Measurements from ENCODE around the gene FGF16. TPM values are rescaled to one million over a fixed set of nuclear protein-coding genes. Genes with fewer than 3 reads are reported as not detected.
"Not testable (repeated sequence)": the region's sequence is repeated elsewhere in the genome, so short reads cannot be mapped to it uniquely, and the experiment has no call there.

The FGF16 gene
- total RNA-seq (not detected), polyA plus RNA-seq (0.07 TPM)
- long read RNA-seq, donor 1 = 0 reads
- long read RNA-seq, donor 2 = 0 reads
- long read RNA-seq, donor 3, partial matches to known transcripts = 0 of 1 reads
- long read RNA-seq, donor 3, other reads (novel, unspliced or antisense) = 0 of 1 reads
- long read RNA-seq, donor 4, partial matches to known transcripts = 0 of 1 reads
- long read RNA-seq, donor 4, other reads (novel, unspliced or antisense) = 0 of 1 reads
- long read RNA-seq, donor 5 = 0 reads
- long read RNA-seq, donor 6 = 0 reads
- long read RNA-seq, donor 7 = 0 reads
- long read RNA-seq, donor 8 = 0 reads
- long read RNA-seq, donor 9 = 0 reads
- long read RNA-seq, donor 10 = 0 reads

GRCh38 chrX:77446908-77447652 lies at the start of gene FGF16:
Gene FGF16 (plus strand): TSS chrX:77447389. CDS start chrX:77447675, 286 bp downstream.
- H3K27ac ChIP-seq (ENCODE audit: low read depth in 1 of 2, low read length in 1 of 2) = no peak within 1 kb of the TSS
- WGBS = 2% methylated on average over 47 of the region's 48 CpGs
- peak in 1 of 9 donors; percentile 25 for DNase-seq (ENCODE audit: low read depth in 6 of 9, low spot score in 9 of 9)

DNA sequence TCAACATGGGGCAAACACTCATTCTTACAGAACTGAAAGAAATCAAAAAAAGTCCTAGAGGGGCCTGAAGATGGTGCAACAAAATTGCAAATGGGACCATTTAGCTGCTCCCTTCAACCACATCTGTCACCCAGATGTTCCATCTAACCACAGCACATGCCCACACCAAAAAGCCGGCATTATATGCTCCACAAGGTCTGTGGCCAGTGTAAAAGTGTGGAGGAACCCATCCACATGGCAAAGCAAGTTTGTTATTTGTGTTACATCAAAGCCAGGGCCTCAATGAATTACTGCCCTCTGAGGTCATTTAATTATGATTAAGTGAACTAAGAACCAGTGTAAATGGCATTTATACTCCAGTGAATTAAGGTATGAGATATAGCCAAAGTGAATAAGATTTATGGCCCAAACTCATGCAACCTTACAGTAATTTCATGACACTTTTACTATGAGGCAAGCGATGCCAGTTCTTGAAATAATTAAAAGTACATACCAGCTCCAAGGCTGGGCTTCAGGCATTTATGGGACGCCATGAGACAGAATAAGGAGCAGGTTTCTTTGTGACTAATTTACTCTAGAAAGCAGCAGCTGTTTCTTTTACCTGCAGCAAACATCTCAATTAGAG lies 48.7 kb upstream of the FGF16 start:
- whole genome bisulfite sequencing = 93% methylated on average over 3 of the region's 3 CpGs

More at GRCh38 chrX:77446908-77447652, at the start of gene FGF16:
- Histone ChIP-seq H3K36me3 (ENCODE audit: control insufficient read depth in 2 of 2, insufficient read depth in 2 of 2, low read length in 1 of 2) (no peaks in the 10 kb centered on the region), H3K9me3 (ENCODE audit: control insufficient read depth in 2 of 2, insufficient read depth in 1 of 2, low read length in 1 of 2) (no peaks in the 10 kb centered on the region), H3K4me1 (ENCODE audit: control insufficient read depth in 2 of 2, insufficient read depth in 2 of 2, low read length in 2 of 2) (peaks cover 0 to 9% of the 10 kb centered on the region in 2 donors), H3K4me3 (ENCODE audit: low read length in 2 of 2) (peak within 1 kb of the TSS; percentile 17 to 23), H3K27me3 (ENCODE audit: control insufficient read depth in 2 of 2, insufficient read depth in 1 of 2, low read length in 1 of 2) (peaks cover 0 to 34% of the 10 kb centered on the region in 2 donors)

DNA sequence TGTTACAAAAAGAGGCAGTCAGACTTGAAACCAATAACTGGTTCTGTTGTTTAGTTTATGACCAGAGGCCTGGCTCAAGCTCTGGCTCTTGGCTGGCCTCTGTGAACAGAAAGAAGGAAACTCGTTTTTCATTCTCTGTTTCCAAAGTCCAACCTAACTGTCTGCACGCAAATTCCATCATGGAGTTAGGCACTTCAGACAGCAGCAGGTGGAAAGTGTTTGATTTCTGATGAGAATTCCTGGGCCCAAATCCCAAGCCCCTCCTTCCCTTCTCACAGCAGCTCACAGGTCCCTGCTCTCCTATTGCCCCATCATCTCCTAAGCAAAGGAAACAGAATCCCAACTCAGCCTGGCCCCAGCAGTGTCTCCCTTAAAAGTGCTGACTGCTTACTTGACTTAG lies 42.8 kb upstream of the FGF16 start:
- H3K27me3 ChIP-seq (ENCODE audit: control insufficient read depth in 2 of 2, insufficient read depth in 1 of 2, low read length in 1 of 2) = no peaks in the 10 kb centered on the region
- WGBS = 92% methylated on average over 2 of the region's 2 CpGs
- H3K4me1 ChIP-seq (ENCODE audit: control insufficient read depth in 2 of 2, insufficient read depth in 2 of 2, low read length in 2 of 2) = no peaks in the 10 kb centered on the region
- no peaks in the 10 kb centered on the region for H3K36me3 ChIP-seq (ENCODE audit: control insufficient read depth in 2 of 2, insufficient read depth in 2 of 2, low read length in 1 of 2)
- DNase-seq (ENCODE audit: low read depth in 6 of 9, low spot score in 9 of 9) = no peak
- no peak overlapping the region for H3K27ac ChIP-seq (ENCODE audit: low read depth in 1 of 2, low read length in 1 of 2)
- H3K4me3 ChIP-seq (ENCODE audit: low read length in 2 of 2) = no peak overlapping the region
- no peaks in the 10 kb centered on the region for H3K9me3 ChIP-seq (ENCODE audit: control insufficient read depth in 2 of 2, insufficient read depth in 1 of 2, low read length in 1 of 2)

More for the DNA sequence above, 48.7 kb upstream of the FGF16 start:
- no peaks in the 10 kb centered on the region for H3K27me3 ChIP-seq (ENCODE audit: control insufficient read depth in 2 of 2, insufficient read depth in 1 of 2, low read length in 1 of 2)
- no peaks in the 10 kb centered on the region for H3K9me3 ChIP-seq (ENCODE audit: control insufficient read depth in 2 of 2, insufficient read depth in 1 of 2, low read length in 1 of 2)
- H3K27ac ChIP-seq (ENCODE audit: low read depth in 1 of 2, low read length in 1 of 2) = no peak overlapping the region
- H3K4me3 ChIP-seq (ENCODE audit: low read length in 2 of 2) = no peak overlapping the region
- DNase-seq (ENCODE audit: low read depth in 6 of 9, low spot score in 9 of 9) = no peak
- no peaks in the 10 kb centered on the region for H3K4me1 ChIP-seq (ENCODE audit: control insufficient read depth in 2 of 2, insufficient read depth in 2 of 2, low read length in 2 of 2)
- H3K36me3 ChIP-seq (ENCODE audit: control insufficient read depth in 2 of 2, insufficient read depth in 2 of 2, low read length in 1 of 2) = no peaks in the 10 kb centered on the region

- not testable (repeated sequence) for H3K27ac ChIP-seq (ENCODE audit: low read depth in 1 of 2, low read length in 1 of 2); H3K4me1 ChIP-seq (ENCODE audit: control insufficient read depth in 2 of 2, insufficient read depth in 2 of 2, low read length in 2 of 2); H3K27me3 ChIP-seq (ENCODE audit: control insufficient read depth in 2 of 2, insufficient read depth in 1 of 2, low read length in 1 of 2); H3K9me3 ChIP-seq (ENCODE audit: control insufficient read depth in 2 of 2, insufficient read depth in 1 of 2, low read length in 1 of 2); H3K4me3 ChIP-seq (ENCODE audit: low read length in 2 of 2); H3K36me3 ChIP-seq (ENCODE audit: control insufficient read depth in 2 of 2, insufficient read depth in 2 of 2, low read length in 1 of 2); DNase-seq (ENCODE audit: low read depth in 6 of 9, low spot score in 9 of 9)
- WGBS = 98% methylated on average over 1 of the region's 1 CpG
Observed at GRCh38 chrX:77407821-77408220, 39.4 kb upstream of the FGF16 start.

DNA sequence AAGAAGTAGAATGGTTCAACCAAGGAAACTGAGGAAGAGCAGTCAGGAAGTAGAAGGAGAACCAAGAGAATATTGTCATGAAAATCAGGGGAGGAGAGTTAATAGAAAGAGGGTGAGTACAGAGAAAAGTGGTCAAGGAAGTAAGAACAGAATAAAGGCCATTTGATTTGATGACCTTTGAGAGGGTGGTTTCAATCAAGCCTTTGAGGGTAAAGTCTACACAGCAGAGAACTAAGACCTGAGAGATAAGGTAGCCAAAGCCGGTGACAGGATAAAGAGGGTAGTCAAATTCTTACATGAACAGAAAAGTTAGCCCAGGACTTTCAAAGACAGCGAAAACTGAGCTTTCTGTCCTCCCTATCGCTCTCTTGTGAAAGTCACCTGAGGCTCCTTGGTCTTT lies 34.6 kb upstream of the FGF16 start:
- DNase-seq (ENCODE audit: low read depth in 6 of 9, low spot score in 9 of 9) = no peak
- no peaks in the 10 kb centered on the region for H3K36me3 ChIP-seq (ENCODE audit: control insufficient read depth in 2 of 2, insufficient read depth in 2 of 2, low read length in 1 of 2)
- H3K27ac ChIP-seq (ENCODE audit: low read depth in 1 of 2, low read length in 1 of 2) = no peak overlapping the region
- H3K27me3 ChIP-seq (ENCODE audit: control insufficient read depth in 2 of 2, insufficient read depth in 1 of 2, low read length in 1 of 2) = no peaks in the 10 kb centered on the region
- H3K4me1 ChIP-seq (ENCODE audit: control insufficient read depth in 2 of 2, insufficient read depth in 2 of 2, low read length in 2 of 2) = no peaks in the 10 kb centered on the region
- 97% methylated on average over 3 of the region's 3 CpGs for WGBS
- no peaks in the 10 kb centered on the region for H3K9me3 ChIP-seq (ENCODE audit: control insufficient read depth in 2 of 2, insufficient read depth in 1 of 2, low read length in 1 of 2)
- H3K4me3 ChIP-seq (ENCODE audit: low read length in 2 of 2) = no peak overlapping the region

DNA sequence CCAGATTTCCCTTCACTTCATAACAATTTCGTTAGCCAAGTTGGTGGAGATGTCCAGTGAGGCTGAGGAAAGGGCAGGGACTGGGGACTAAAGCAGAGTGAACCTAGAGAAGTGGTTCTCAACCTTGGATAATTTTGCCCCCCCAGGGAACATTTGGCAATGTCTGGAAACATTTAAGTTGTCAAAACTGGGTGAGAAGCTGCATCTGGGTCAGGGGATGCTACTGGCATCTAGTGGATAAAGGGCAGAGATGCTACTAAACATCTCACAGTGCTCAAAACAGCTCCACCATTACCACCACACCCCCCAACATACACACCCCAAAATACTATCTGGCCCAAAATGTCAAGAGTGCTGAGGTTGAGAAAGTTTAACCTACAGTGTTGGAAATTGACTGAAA lies 32.0 kb upstream of the FGF16 start:
- H3K27ac ChIP-seq (ENCODE audit: low read depth in 1 of 2, low read length in 1 of 2) = no peak overlapping the region
- no peaks in the 10 kb centered on the region for H3K9me3 ChIP-seq (ENCODE audit: control insufficient read depth in 2 of 2, insufficient read depth in 1 of 2, low read length in 1 of 2)
- H3K4me3 ChIP-seq (ENCODE audit: low read length in 2 of 2) = no peak overlapping the region
- no peaks in the 10 kb centered on the region for H3K36me3 ChIP-seq (ENCODE audit: control insufficient read depth in 2 of 2, insufficient read depth in 2 of 2, low read length in 1 of 2)
- H3K27me3 ChIP-seq (ENCODE audit: control insufficient read depth in 2 of 2, insufficient read depth in 1 of 2, low read length in 1 of 2) = no peaks in the 10 kb centered on the region
- DNase-seq (ENCODE audit: low read depth in 6 of 9, low spot score in 9 of 9) = no peak
- H3K4me1 ChIP-seq (ENCODE audit: control insufficient read depth in 2 of 2, insufficient read depth in 2 of 2, low read length in 2 of 2) = no peaks in the 10 kb centered on the region
- 0% methylated on average over 1 of the region's 1 CpG for WGBS

GRCh38 chrX:77415882-77416281 lies 31.3 kb upstream of the FGF16 start:
- WGBS = 97% methylated on average over 1 of the region's 1 CpG
- H3K4me3 ChIP-seq (ENCODE audit: low read length in 2 of 2) = no peak overlapping the region
- H3K27ac ChIP-seq (ENCODE audit: low read depth in 1 of 2, low read length in 1 of 2) = no peak overlapping the region
- H3K36me3 ChIP-seq (ENCODE audit: control insufficient read depth in 2 of 2, insufficient read depth in 2 of 2, low read length in 1 of 2) = no peaks in the 10 kb centered on the region
- no peaks in the 10 kb centered on the region for H3K4me1 ChIP-seq (ENCODE audit: control insufficient read depth in 2 of 2, insufficient read depth in 2 of 2, low read length in 2 of 2)
- no peaks in the 10 kb centered on the region for H3K9me3 ChIP-seq (ENCODE audit: control insufficient read depth in 2 of 2, insufficient read depth in 1 of 2, low read length in 1 of 2)
- H3K27me3 ChIP-seq (ENCODE audit: control insufficient read depth in 2 of 2, insufficient read depth in 1 of 2, low read length in 1 of 2) = no peaks in the 10 kb centered on the region
- DNase-seq (ENCODE audit: low read depth in 6 of 9, low spot score in 9 of 9) = no peak

DNA sequence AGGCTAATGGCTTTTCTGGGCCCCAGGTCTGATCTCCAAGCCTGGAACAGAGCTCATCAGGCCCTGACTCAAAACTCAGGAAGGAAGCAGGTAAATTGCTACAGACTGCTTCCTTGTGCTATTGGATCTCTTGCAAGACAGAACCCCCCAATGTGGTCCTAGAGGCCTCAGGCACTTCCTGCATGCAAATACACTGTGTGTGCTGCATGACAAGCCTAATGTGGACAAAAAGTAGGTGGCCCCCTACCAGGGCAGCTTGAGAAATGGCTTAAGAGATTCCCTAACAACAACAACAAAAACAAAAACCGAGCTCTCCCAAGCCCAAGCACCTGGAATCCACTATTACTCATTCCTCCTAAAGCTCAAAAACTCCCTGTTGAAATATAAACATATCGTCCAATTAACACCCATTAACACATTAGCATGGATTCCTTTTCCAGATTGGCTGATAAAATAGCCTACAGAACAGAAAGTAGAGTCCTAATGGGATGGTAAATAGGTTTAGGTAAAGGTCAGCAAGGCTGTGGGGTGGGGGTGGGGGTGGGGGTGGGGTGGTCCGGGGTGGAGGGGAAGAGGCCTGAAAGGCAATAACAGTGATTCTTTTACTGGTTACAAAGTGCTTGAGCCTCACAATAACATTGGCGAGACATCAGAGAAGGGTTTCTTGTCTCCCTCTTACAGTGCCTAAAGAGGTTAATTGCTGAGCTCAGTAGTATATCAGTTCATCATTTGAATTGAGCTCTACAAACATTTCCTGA lies 24.1 kb upstream of the FGF16 start:
- Histone ChIP-seq H3K4me1 (ENCODE audit: control insufficient read depth in 2 of 2, insufficient read depth in 2 of 2, low read length in 2 of 2) (no peaks in the 10 kb centered on the region), H3K36me3 (ENCODE audit: control insufficient read depth in 2 of 2, insufficient read depth in 2 of 2, low read length in 1 of 2) (no peaks in the 10 kb centered on the region), H3K4me3 (ENCODE audit: low read length in 2 of 2) (no peak overlapping the region), H3K27me3 (ENCODE audit: control insufficient read depth in 2 of 2, insufficient read depth in 1 of 2, low read length in 1 of 2) (no peaks in the 10 kb centered on the region), H3K9me3 (ENCODE audit: control insufficient read depth in 2 of 2, insufficient read depth in 1 of 2, low read length in 1 of 2) (no peaks in the 10 kb centered on the region), H3K27ac (ENCODE audit: low read depth in 1 of 2, low read length in 1 of 2) (no peak overlapping the region)
- 78% methylated on average over 4 of the region's 4 CpGs for WGBS
- DNase-seq (ENCODE audit: low read depth in 6 of 9, low spot score in 9 of 9) = no peak
